Adipocyte (in vitro differentiated cells): Measurements from ENCODE around the gene DDX49.
"Not testable (repeated sequence)": the region's sequence is repeated elsewhere in the genome, so short reads cannot be mapped to it uniquely, and the experiment has no call there.

Experiments
- DNase-seq: peaks from one replicate; pipeline ENCODE4 v3.0.0-alpha.2; 2015; ENCODE audit warnings: low read depth
- H3K27me3 ChIP-seq: replicated peaks from 2 replicates; pipeline ENCODE4 v1.7.0; 2013; ENCODE audit warnings: mild to moderate bottlenecking, low read length, moderate library complexity; ENCODE audit not compliant: control insufficient read depth, insufficient read depth
- H3K36me3 ChIP-seq: 2 replicates; pipeline ENCODE4 v1.7.0; 2013; ENCODE audit warnings: low read length, mild to moderate bottlenecking, moderate library complexity; ENCODE audit not compliant: control insufficient read depth, insufficient read depth, severe bottlenecking
- H3K4me1 ChIP-seq: 2 replicates; pipeline ENCODE4 v1.7.0; 2013; ENCODE audit warnings: mild to moderate bottlenecking, low read length, moderate library complexity; ENCODE audit not compliant: control insufficient read depth, insufficient read depth
- H3K4me3 ChIP-seq: 2 replicates; pipeline ENCODE4 v1.7.0; 2013; ENCODE audit warnings: mild to moderate bottlenecking, low read length, moderate library complexity
- H3K9ac ChIP-seq: 2 replicates; pipeline ENCODE4 v1.7.0; 2013; ENCODE audit warnings: mild to moderate bottlenecking, low read length, moderate library complexity
- H3K9me3 ChIP-seq: 2 replicates; pipeline ENCODE4 v1.7.0; 2013; ENCODE audit warnings: mild to moderate bottlenecking, low read length, moderate library complexity; ENCODE audit not compliant: control insufficient read depth

The DDX49 gene

DNA sequence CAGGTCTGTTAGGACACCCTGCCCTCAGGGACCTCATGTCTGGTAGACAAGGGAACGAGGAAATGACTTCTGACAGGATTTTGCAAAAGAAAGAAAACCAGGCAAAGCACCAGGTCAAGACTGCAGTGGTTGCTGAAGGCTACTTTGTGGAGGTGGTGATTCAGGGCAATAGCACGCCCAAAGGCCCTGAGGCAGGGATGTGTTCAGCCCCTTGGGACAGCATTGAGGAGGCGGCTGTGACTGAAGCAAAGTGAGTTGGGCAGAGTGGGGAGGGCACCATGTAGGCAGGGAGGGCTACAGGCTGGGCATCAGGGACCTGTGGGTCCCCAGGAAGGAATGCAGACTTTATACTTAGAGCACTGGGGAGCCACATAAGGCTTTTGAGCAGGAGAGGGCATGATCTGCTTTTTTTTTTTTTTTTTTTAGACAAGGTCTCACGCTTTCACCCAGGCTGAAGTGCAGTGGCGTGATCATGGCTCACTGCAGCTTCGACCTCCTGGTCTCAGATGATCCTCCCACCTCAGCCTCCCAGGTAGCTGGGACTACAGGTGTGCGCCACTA, 32.3 kb downstream of the DDX49 start:
- H3K4me1 ChIP-seq: no peaks in the 10 kb centered on the region
- peak; percentile 70 for DNase-seq
- no peaks in the 10 kb centered on the region for H3K27me3 ChIP-seq
- no peaks in the 10 kb centered on the region for H3K36me3 ChIP-seq
- H3K4me3 ChIP-seq: no peak overlapping the region
- no peaks in the 10 kb centered on the region for H3K9me3 ChIP-seq
- H3K9ac ChIP-seq: no peak overlapping the region

DNA sequence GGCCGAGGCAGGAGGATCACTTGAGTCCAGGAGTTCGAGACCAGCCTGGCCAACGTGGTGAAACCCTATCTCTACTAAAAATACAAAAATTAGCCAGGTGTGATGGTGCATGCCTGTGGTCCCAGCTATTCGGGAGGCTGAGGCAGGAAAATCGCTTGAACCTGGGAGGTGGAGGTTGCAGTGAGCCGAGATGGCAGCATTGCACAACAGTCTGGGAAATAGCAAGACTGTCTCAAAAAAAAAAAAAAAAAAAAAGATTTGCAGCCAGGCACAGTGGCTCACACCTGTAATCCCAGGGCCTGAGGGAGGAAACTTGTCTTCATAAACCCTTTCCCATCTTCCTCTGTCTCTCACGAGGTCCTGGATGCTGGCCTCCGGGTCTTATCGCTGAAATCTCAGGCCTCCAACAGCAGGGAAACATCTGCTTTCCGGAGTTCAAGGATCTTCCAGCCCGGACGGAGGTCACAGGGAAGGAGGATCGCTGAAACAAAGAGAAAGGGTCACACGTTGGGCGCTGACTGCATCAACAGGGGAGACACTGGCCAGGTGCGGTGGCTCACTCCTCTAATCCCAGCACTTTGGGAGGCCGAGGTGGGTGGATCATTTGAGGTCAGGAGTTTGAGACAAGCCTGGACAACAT, 33.0 kb downstream of the DDX49 start:
- H3K36me3 ChIP-seq: not testable (repeated sequence)

GRCh38 chr19:18954094-18954493, 34.6 kb downstream of the DDX49 start:
- Histone ChIP-seq H3K4me1 (no peaks in the 10 kb centered on the region), H3K9me3 (no peaks in the 10 kb centered on the region), H3K36me3 (no peaks in the 10 kb centered on the region), H3K4me3 (no peak overlapping the region), H3K9ac (no peak overlapping the region), H3K27me3 (no peaks in the 10 kb centered on the region)
- DNase-seq: no peak

More for the DNA sequence above, 33.0 kb downstream of the DDX49 start:
- H3K4me3 ChIP-seq, H3K4me1 ChIP-seq, H3K27me3 ChIP-seq, H3K9me3 ChIP-seq, DNase-seq, H3K9ac ChIP-seq: not testable (repeated sequence)

- Histone ChIP-seq H3K9me3 (no peaks in the 10 kb centered on the region), H3K4me1 (no peaks in the 10 kb centered on the region), H3K4me3 (no peak overlapping the region), H3K36me3 (no peaks in the 10 kb centered on the region), H3K27me3 (no peaks in the 10 kb centered on the region), H3K9ac (no peak overlapping the region)
- no peak for DNase-seq
Measured at GRCh38 chr19:18955042-18955441, 35.5 kb downstream of the DDX49 start.

DNA sequence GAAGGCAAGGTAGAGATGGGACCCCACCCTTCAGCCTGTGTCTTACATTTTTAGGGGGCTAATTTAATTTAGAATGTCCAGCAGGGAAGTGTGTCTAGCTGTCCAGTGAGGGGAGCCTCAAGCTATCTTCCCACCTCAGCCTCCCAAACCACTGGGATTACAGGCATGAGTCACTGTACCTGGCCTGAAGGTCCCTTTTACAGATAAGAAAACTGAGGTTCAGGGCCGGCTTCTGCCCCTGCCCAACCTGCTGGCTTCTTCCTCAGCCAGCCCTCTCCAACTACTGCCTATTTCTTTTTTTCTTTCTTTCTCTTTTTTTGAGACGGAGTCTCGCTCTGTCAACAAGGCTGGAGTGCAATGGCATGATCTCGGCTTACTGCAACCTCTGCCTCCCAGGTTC, 40.9 kb downstream of the DDX49 start:
- no peaks in the 10 kb centered on the region for H3K4me1 ChIP-seq
- H3K9me3 ChIP-seq: no peaks in the 10 kb centered on the region
- DNase-seq: no peak
- H3K9ac ChIP-seq: no peak overlapping the region
- H3K27me3 ChIP-seq: peaks cover 5% of the 10 kb centered on the region
- no peak overlapping the region for H3K4me3 ChIP-seq
- H3K36me3 ChIP-seq: no peaks in the 10 kb centered on the region

GRCh38 chr19:18961767-18962620, 42.5 kb downstream of the DDX49 start:
- Histone ChIP-seq H3K36me3 (no peaks in the 10 kb centered on the region), H3K4me1 (no peaks in the 10 kb centered on the region), H3K9me3 (no peaks in the 10 kb centered on the region), H3K4me3 (no peak overlapping the region), H3K9ac (no peak overlapping the region), H3K27me3 (peaks cover 5% of the 10 kb centered on the region)
- DNase-seq: no peak

- no peak overlapping the region for H3K4me3 ChIP-seq
- peaks cover 5% of the 10 kb centered on the region for H3K27me3 ChIP-seq
- peaks cover 9% of the 10 kb centered on the region for H3K4me1 ChIP-seq
- DNase-seq: no peak
- no peaks in the 10 kb centered on the region for H3K9me3 ChIP-seq
- no peak overlapping the region for H3K9ac ChIP-seq
- no peaks in the 10 kb centered on the region for H3K36me3 ChIP-seq
Measured at GRCh38 chr19:18964121-18964520, 44.6 kb downstream of the DDX49 start.

DNA sequence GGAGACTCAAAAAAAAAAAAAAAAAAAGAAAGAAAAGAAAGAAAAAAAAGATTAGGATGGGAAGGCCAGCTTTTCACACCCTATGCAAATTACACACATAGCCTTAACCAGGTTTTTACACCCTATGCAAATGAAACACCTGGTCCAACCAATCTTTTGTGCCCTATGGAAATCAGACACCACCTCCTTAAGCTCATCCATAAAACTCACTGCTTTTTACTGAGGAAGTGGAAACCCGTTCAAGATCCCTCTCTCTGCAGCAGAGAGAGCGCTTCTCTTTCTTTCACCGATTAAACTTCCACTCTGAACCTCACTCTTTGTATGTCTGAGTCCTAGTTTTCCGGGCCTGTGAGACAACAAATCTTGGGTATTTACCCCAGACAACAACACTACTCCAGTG, 46.8 kb downstream of the DDX49 start:
- H3K4me1 ChIP-seq: peaks cover 20% of the 10 kb centered on the region
- H3K27me3 ChIP-seq: peaks cover 3% of the 10 kb centered on the region
- no peak for DNase-seq
- H3K9ac ChIP-seq: no peak overlapping the region
- no peak overlapping the region for H3K4me3 ChIP-seq
- no peaks in the 10 kb centered on the region for H3K36me3 ChIP-seq
- no peaks in the 10 kb centered on the region for H3K9me3 ChIP-seq

GRCh38 chr19:18967358-18968146, 48.0 kb downstream of the DDX49 start:
- no peaks in the 10 kb centered on the region for H3K27me3 ChIP-seq
- no peaks in the 10 kb centered on the region for H3K36me3 ChIP-seq
- H3K9ac ChIP-seq: peak overlapping the region; percentile 25
- H3K4me1 ChIP-seq: peaks cover 28% of the 10 kb centered on the region
- no peaks in the 10 kb centered on the region for H3K9me3 ChIP-seq
- peak; percentile 15 for DNase-seq
- no peak overlapping the region for H3K4me3 ChIP-seq

GRCh38 chr19:18969931-18970659, 50.6 kb downstream of the DDX49 start:
- Histone ChIP-seq H3K36me3 (no peaks in the 10 kb centered on the region), H3K9ac (peak overlapping the region; percentile 26), H3K4me3 (peak overlapping the region; percentile 36), H3K4me1 (peaks cover 35% of the 10 kb centered on the region), H3K9me3 (no peaks in the 10 kb centered on the region), H3K27me3 (no peaks in the 10 kb centered on the region)
- DNase-seq: no peak
